Fibroblast of skin of left quadriceps (primary cell): ENCODE data around the gene TBL1XR1.
"Not testable (repeated sequence)": the region's sequence is repeated elsewhere in the genome, so short reads cannot be mapped to it uniquely, and the experiment has no call there.

Experiments used
- DNase-seq, 2 experiments: peaks; one replicate each; pipeline ENCODE4 v3.0.0-alpha.2; 2013; ENCODE audit warnings: low read depth in 2 of 2

Gene TBL1XR1

GRCh38 chr3:177181418-177181817 is 15.9 kb downstream of the TBL1XR1 start:
- no peak for DNase-seq

GRCh38 chr3:177180506-177180905 is 16.8 kb downstream of the TBL1XR1 start:
- DNase-seq: no peak

- no peak for DNase-seq
Observed at GRCh38 chr3:177179281-177180067, 17.8 kb downstream of the TBL1XR1 start.

- DNase-seq: no peak
Observed at GRCh38 chr3:177177749-177178221, 19.5 kb downstream of the TBL1XR1 start.

- DNase-seq: no peak
Observed at GRCh38 chr3:177174607-177175170, 22.6 kb downstream of the TBL1XR1 start.

- no peak for DNase-seq
Observed at GRCh38 chr3:177169936-177170722, 27.2 kb downstream of the TBL1XR1 start.

GRCh38 chr3:177168431-177168830 is 28.9 kb downstream of the TBL1XR1 start:
- no peak for DNase-seq

GRCh38 chr3:177162742-177163141 is 34.5 kb downstream of the TBL1XR1 start:
- DNase-seq: no peak

GRCh38 chr3:177161603-177162002 is 35.7 kb downstream of the TBL1XR1 start:
- DNase-seq: not testable (repeated sequence)

GRCh38 chr3:177158461-177158860 is 38.8 kb downstream of the TBL1XR1 start:
- no peak for DNase-seq

- no peak for DNase-seq
Observed at GRCh38 chr3:177157492-177157891, 39.8 kb downstream of the TBL1XR1 start.

- no peak for DNase-seq
Observed at GRCh38 chr3:177154733-177155132, 42.5 kb downstream of the TBL1XR1 start.

GRCh38 chr3:177150970-177151627 is 46.2 kb downstream of the TBL1XR1 start:
- peak; percentile 76 to 78 for DNase-seq

- no peak for DNase-seq
Observed at GRCh38 chr3:177150218-177150916, 46.9 kb downstream of the TBL1XR1 start.

- no peak for DNase-seq
Observed at GRCh38 chr3:177149106-177149505, 48.2 kb downstream of the TBL1XR1 start.

- DNase-seq: no peak
Observed at GRCh38 chr3:177147790-177148189, 49.5 kb downstream of the TBL1XR1 start.

GRCh38 chr3:177146646-177147045 is 50.6 kb downstream of the TBL1XR1 start:
- DNase-seq: peak; percentile 59 to 64

GRCh38 chr3:177145954-177146353 is 51.3 kb downstream of the TBL1XR1 start:
- no peak for DNase-seq

- DNase-seq: no peak
Observed at GRCh38 chr3:177145381-177145780, 51.9 kb downstream of the TBL1XR1 start.

GRCh38 chr3:177144922-177145321 is 52.4 kb downstream of the TBL1XR1 start:
- DNase-seq: no peak

GRCh38 chr3:177141899-177142646 is 55.2 kb downstream of the TBL1XR1 start:
- DNase-seq: no peak
